ENCODE data around the gene GORASP2. TPM values are rescaled to one million over a fixed set of nuclear protein-coding genes. Genes with fewer than 3 reads are reported as not detected.
"Not testable (repeated sequence)": the region's sequence is repeated elsewhere in the genome, so short reads cannot be mapped to it uniquely, and the experiment has no call there.

Gene GORASP2
- total RNA-seq, 1 donor from 2014 or later = 94.7 TPM

DNA sequence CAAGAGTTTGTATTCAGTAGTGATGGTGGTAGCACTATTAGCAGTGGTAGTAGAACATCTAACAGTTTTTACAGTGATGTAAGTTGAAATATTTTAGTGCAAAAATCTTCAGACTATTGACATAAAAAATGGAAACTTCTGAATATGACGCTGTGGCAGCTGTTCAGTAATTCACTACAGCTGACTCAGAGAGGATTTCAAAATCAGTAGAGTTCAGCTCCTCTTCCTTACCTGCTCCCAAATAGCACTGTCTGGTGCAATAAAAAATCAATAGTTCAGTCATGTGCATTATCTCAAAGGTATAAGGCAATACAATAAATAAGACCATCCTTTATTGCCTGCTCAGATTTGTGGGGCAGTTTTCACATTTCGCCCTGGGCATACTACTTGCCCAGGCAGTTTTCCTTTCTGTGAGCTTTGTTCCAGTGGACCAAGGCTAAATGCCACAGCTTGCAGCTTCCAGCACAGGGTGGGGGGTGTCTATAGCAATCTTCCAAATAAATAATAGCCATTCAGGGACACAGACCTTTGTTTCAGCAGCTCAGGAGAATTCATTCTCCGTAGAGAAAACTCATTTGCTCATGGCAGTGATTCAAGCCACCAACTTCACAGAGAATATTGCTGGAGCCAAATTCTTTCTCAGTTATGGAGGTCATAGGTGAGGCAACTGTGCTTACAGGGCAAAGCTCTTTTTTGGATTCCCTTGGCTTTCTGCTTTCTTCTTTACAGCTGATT is 33.9 kb upstream of the GORASP2 start:
- no peak overlapping the region for H3K4me3 Mint-ChIP-seq (ENCODE audit: unreplicated experiment)
- H3K9me3 Mint-ChIP-seq (ENCODE audit: unreplicated experiment) = no peaks in the 10 kb centered on the region
- no peaks in the 10 kb centered on the region for H3K4me1 Mint-ChIP-seq (ENCODE audit: unreplicated experiment)
- no peak overlapping the region for H3K27ac Mint-ChIP-seq (ENCODE audit: unreplicated experiment)
- TF ChIP-seq, protein P1, sequence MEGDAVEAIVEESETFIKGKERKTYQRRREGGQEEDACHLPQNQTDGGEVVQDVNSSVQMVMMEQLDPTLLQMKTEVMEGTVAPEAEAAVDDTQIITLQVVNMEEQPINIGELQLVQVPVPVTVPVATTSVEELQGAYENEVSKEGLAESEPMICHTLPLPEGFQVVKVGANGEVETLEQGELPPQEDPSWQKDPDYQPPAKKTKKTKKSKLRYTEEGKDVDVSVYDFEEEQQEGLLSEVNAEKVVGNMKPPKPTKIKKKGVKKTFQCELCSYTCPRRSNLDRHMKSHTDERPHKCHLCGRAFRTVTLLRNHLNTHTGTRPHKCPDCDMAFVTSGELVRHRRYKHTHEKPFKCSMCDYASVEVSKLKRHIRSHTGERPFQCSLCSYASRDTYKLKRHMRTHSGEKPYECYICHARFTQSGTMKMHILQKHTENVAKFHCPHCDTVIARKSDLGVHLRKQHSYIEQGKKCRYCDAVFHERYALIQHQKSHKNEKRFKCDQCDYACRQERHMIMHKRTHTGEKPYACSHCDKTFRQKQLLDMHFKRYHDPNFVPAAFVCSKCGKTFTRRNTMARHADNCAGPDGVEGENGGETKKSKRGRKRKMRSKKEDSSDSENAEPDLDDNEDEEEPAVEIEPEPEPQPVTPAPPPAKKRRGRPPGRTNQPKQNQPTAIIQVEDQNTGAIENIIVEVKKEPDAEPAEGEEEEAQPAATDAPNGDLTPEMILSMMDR (IDR thresholded peaks at IDR 0.05) = no peak
- no peak for DNase-seq (ENCODE audit: extremely low spot score, unreplicated experiment)
- peaks cover 33% of the 10 kb centered on the region for H3K27me3 Mint-ChIP-seq (ENCODE audit: unreplicated experiment)
- no peaks in the 10 kb centered on the region for H3K36me3 Mint-ChIP-seq (ENCODE audit: unreplicated experiment)

DNA sequence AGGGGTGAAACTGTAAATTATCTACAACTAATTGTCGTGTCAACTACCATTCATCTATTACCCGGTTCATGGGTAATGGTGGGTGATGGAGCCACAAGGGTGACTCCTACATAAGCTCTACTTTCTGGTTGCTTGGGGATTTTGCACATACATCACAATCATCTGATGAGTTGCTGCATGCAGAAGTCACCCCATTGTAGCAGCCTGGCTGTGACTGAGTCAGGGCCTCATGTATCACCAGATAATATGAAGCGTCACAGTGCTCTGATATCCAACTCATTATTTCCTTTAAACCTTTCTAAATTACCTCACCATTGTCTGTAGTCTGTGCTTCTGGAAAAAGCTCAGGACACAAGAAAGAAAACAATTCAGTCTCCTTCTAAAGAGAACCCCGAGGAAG is 32.4 kb upstream of the GORASP2 start:
- Mint-ChIP-seq H3K27me3 (ENCODE audit: unreplicated experiment) (peaks cover 30% of the 10 kb centered on the region), H3K27ac (ENCODE audit: unreplicated experiment) (no peak overlapping the region), H3K36me3 (ENCODE audit: unreplicated experiment) (no peaks in the 10 kb centered on the region), H3K9me3 (ENCODE audit: unreplicated experiment) (no peaks in the 10 kb centered on the region), H3K4me1 (ENCODE audit: unreplicated experiment) (no peaks in the 10 kb centered on the region), H3K4me3 (ENCODE audit: unreplicated experiment) (no peak overlapping the region)
- no peak for DNase-seq (ENCODE audit: extremely low spot score, unreplicated experiment)
- TF ChIP-seq, protein P1 (IDR thresholded peaks at IDR 0.05) = no peak

DNA sequence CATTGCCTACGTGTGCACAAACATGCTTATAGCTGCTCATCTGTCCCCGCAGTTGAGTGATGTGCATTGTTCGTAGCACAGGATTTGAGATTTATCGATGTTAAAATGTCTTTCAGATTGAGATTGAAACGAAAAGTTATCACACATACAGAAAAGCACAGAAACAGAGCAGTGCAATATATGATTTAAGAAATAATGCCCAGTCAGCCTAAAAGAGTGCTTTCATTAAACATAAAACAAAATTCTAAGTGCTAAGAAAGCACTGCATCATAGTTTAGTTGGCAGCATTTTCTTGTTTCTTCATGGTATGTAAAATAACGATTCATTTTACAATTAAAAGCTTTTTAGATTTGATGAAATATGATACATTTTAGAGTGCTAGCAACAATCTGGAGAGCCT is 31.9 kb upstream of the GORASP2 start:
- Mint-ChIP-seq H3K27ac (ENCODE audit: unreplicated experiment) (no peak overlapping the region), H3K4me1 (ENCODE audit: unreplicated experiment) (no peaks in the 10 kb centered on the region), H3K36me3 (ENCODE audit: unreplicated experiment) (no peaks in the 10 kb centered on the region), H3K9me3 (ENCODE audit: unreplicated experiment) (no peaks in the 10 kb centered on the region), H3K27me3 (ENCODE audit: unreplicated experiment) (peaks cover 32% of the 10 kb centered on the region), H3K4me3 (ENCODE audit: unreplicated experiment) (no peak overlapping the region)
- DNase-seq (ENCODE audit: extremely low spot score, unreplicated experiment) = no peak
- TF ChIP-seq, protein P1 (IDR thresholded peaks at IDR 0.05) = no peak

DNA sequence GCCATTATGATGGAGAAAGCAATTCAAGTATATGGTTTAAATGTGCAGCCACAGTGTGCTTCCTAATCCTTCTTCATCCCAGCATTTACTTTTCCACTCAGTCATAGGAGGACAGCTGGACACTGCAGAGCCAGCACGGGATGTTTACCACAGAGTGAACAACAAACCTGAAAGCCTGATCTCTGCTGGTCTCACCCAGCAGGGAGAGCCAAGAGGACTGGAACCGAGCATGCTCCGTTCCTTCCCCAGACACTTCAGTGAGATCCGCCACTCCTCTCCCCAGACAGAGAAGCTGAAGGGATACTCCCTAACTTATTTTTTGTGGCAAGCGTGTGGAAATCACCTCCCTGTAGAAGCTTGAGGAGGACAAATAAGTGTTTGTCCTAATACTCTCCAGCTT is 23.2 kb upstream of the GORASP2 start:
- no peak for DNase-seq (ENCODE audit: extremely low spot score, unreplicated experiment)
- H3K4me1 Mint-ChIP-seq (ENCODE audit: unreplicated experiment) = no peaks in the 10 kb centered on the region
- TF ChIP-seq, protein P1 (IDR thresholded peaks at IDR 0.05) = no peak
- H3K27me3 Mint-ChIP-seq (ENCODE audit: unreplicated experiment) = peaks cover 35% of the 10 kb centered on the region
- H3K36me3 Mint-ChIP-seq (ENCODE audit: unreplicated experiment) = no peaks in the 10 kb centered on the region
- no peak overlapping the region for H3K27ac Mint-ChIP-seq (ENCODE audit: unreplicated experiment)
- peaks cover 7% of the 10 kb centered on the region for H3K9me3 Mint-ChIP-seq (ENCODE audit: unreplicated experiment)
- no peak overlapping the region for H3K4me3 Mint-ChIP-seq (ENCODE audit: unreplicated experiment)

DNA sequence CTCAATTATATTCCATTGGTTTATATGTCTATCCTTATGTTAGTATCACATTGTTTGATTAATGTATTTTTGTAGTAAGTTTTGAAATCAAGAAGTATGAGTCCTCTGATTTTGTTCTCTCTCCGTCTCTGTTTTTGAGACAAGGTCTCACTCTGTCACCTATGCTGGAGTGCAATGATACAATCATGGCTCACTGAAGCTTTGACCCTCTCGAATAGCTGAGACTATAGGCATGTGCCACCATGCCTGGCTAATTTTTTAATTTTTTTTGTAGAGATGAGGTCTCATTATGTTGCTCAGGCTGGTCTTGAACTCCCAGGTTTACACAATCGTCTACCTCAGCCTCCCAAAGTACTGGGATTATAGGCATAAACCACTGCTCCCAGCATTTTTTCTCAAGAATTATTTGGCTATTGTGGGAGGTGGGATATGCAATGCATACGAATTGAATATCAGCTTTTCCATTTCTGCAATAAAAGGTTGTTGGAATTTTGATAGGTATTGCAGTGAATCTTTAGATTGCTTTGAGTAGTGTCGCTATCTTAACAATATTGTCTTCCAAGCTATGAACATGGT is 17.7 kb upstream of the GORASP2 start:
- Mint-ChIP-seq H3K27ac (ENCODE audit: unreplicated experiment) (no peak overlapping the region), H3K9me3 (ENCODE audit: unreplicated experiment) (peaks cover 29% of the 10 kb centered on the region), H3K4me1 (ENCODE audit: unreplicated experiment) (no peaks in the 10 kb centered on the region), H3K36me3 (ENCODE audit: unreplicated experiment) (peaks cover 2% of the 10 kb centered on the region), H3K4me3 (ENCODE audit: unreplicated experiment) (no peak overlapping the region), H3K27me3 (ENCODE audit: unreplicated experiment) (peaks cover 15% of the 10 kb centered on the region)
- TF ChIP-seq, protein P1 (IDR thresholded peaks at IDR 0.05) = no peak
- DNase-seq (ENCODE audit: extremely low spot score, unreplicated experiment) = no peak

DNA sequence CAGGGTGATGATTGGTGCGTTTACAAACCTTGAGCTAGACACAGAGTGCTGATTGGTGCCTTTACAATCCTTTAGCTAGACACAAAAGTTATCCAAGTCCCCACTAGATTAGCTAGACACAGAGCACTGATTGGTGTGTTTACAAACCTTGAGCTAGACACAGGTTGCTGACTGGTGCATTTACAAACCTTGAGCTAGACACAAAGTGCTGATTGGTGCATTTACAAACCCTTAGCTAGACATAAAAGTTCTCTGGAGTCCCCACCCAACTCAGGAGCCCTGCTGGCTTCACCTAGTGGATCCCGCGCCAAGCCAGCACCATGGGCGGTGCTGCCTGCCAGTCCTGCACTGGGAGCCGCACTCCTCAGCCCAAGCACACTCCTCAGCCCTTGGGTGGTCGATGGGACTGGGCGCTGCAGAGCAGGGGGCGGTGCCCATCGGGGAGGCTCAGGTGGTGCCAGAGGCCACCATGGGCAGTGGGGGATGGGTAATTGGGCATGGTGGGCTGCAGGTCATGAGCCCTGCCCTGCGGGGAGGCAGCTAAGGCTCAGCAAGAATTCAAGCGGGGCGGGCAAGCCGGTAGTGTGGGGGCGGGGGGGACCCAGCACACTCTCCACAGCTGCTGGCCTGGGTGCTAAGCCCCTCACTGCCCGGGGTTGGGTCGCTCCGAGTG is 13.9 kb upstream of the GORASP2 start:
- not testable (repeated sequence) for DNase-seq (ENCODE audit: extremely low spot score, unreplicated experiment); H3K4me3 Mint-ChIP-seq (ENCODE audit: unreplicated experiment); H3K4me1 Mint-ChIP-seq (ENCODE audit: unreplicated experiment); H3K36me3 Mint-ChIP-seq (ENCODE audit: unreplicated experiment); H3K27ac Mint-ChIP-seq (ENCODE audit: unreplicated experiment); H3K27me3 Mint-ChIP-seq (ENCODE audit: unreplicated experiment)
- peaks cover 38% of the 10 kb centered on the region for H3K9me3 Mint-ChIP-seq (ENCODE audit: unreplicated experiment)

Data from osteocyte (in vitro differentiated cells).